CD4-positive, alpha-beta T cell (primary cell): ENCODE results near the gene TRHDE. TPM values are rescaled to one million over a fixed set of nuclear protein-coding genes. Genes with fewer than 3 reads are reported as not detected.

Experiments used
- ATAC-seq: fragments of 200-7000 bp; cut with Tn5 transposase; one replicate; pipeline ENCODE4 v1.10.0; 2022; ENCODE audit warnings: mild to moderate bottlenecking; ENCODE audit not compliant: poor library complexity
- CTCF ChIA-PET: fragments of 350-600 bp; sonication (Branson Sonifier 250); formaldehyde crosslinking; loops from one replicate; lab custom pipeline; 2021; ENCODE audit warnings: antibody characterized with exemption, inconsistent platforms; lab: Charles Lee
- POLR2A ChIA-PET: fragments of 350-600 bp; sonication (Branson Sonifier 250); formaldehyde crosslinking; loops from one replicate; lab custom pipeline; 2021; ENCODE audit warnings: antibody characterized with exemption, inconsistent platforms; lab: Charles Lee
- DNase-seq, 14 experiments: peaks; one replicate each; pipeline ENCODE4 v3.0.0-alpha.2; 2013 to 2020; ENCODE audit warnings: mixed read lengths in 2 of 14
- H3K27ac ChIP-seq, 2 donors: one replicate each; pipeline versions ENCODE4 v1.5.1 to v1.7.0; 2013; ENCODE audit warnings: low read length in 2 of 2, low read depth in 1 of 2, mild to moderate bottlenecking in 1 of 2
- H3K27me3 ChIP-seq, 2 experiments: 1 replicate in 1 of 2; 2 replicates in 1 of 2; pipeline versions ENCODE4 v1.6.1 to v1.7.0; 2013; ENCODE audit warnings: low read length in 2 of 2, control low read depth in 1 of 2, mild to moderate bottlenecking in 1 of 2, moderate library complexity in 1 of 2; ENCODE audit not compliant: insufficient read depth in 2 of 2, control insufficient read depth in 1 of 2
- H3K36me3 ChIP-seq: one replicate; pipeline ENCODE4 v1.6.1; 2013; ENCODE audit warnings: low read length, control low read depth; ENCODE audit not compliant: insufficient read depth
- H3K4me1 ChIP-seq: one replicate; pipeline ENCODE4 v1.6.1; 2013; ENCODE audit warnings: low read length, control low read depth; ENCODE audit not compliant: insufficient read depth
- H3K4me3 ChIP-seq: one replicate; pipeline ENCODE4 v1.5.1; 2013; ENCODE audit warnings: mild to moderate bottlenecking, low read length, moderate library complexity
- H3K9me3 ChIP-seq, 2 experiments: 1 replicate in 1 of 2; 2 replicates in 1 of 2; pipeline versions ENCODE4 v1.6.1 to v1.7.0; 2013; ENCODE audit warnings: low read length in 2 of 2, mild to moderate bottlenecking in 2 of 2, control low read depth in 1 of 2, moderate library complexity in 1 of 2; ENCODE audit not compliant: control insufficient read depth in 1 of 2, insufficient read depth in 1 of 2
- H3K27ac Mint-ChIP-seq: one replicate; pipeline ENCODE4 v1.8.0; 2020; ENCODE audit warnings: mixed read lengths
- H3K27me3 Mint-ChIP-seq: one replicate; pipeline ENCODE4 v1.8.0; 2021; ENCODE audit warnings: mixed read lengths
- H3K36me3 Mint-ChIP-seq: one replicate; pipeline ENCODE4 v1.8.0; 2021; ENCODE audit warnings: low read depth, mixed read lengths
- H3K4me1 Mint-ChIP-seq: one replicate; pipeline ENCODE4 v1.8.0; 2021; ENCODE audit warnings: low read depth, mixed read lengths
- H3K4me3 Mint-ChIP-seq: one replicate; pipeline ENCODE4 v1.8.0; 2020; ENCODE audit warnings: mild to moderate bottlenecking, mixed read lengths
- H3K9me3 Mint-ChIP-seq: one replicate; pipeline ENCODE4 v1.8.0; 2020; ENCODE audit warnings: mixed read lengths
- intact Hi-C, 2 experiments: fragments of 100-400 bp; cut with DNase I in 1 of 2; cut with micrococcal nuclease in 1 of 2; formaldehyde crosslinking; loops; one replicate each; pipeline versions ENCODE4 v1.15.1 to v1.9.0; 2023 to 2025; cut with DNase I, micrococcal nuclease
- total RNA-seq, 174 experiments: library from RNA in 2 of 174; stranded (reverse) in 2 of 174; gene quantifications; one replicate each; pipeline ENCODE4 v1.2.3 and lab custom pipeline; 2021 to 2026
- TF ChIP-seq, protein P1 (sequence below): fragments of 200-600 bp; IDR thresholded peaks from one replicate; pipeline ENCODE4 v1.8.0; 2022; ENCODE audit warnings: antibody characterized with exemption, mild to moderate bottlenecking

Gene TRHDE
- total RNA-seq, 2 experiments from 2014 or later = not detected

DNA sequence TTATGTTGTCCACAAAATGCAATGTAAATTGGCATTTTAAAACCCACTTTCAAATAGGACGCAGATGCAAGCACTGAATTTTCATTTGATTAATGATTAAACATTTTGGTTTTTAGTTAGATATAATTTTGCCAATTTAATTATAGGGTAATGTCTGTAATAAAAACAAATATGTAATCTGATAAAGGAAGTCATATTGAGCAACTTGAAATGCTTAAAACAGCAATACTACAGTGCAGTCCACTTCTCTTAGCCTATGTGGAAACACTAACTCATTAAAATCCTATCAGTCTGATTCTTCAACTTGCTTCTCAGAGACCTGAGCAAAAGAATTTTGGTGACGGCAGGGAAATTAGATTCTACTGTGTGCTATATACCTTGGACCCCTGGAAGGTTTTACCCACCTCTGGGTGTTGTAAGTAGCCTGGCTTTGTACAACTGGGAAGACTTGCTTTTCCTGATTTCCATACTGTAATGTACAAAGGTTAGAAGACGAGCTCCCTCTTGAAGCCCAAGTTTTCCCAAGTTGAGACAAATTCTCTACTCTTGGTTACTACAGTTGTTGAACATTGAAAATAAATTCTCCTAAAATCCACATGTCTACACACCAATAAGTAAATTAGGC, 4.1 kb downstream of the TRHDE start:
- no peak overlapping the region for H3K4me3 ChIP-seq
- peaks cover 0 to 24% of the 10 kb centered on the region in 2 experiments for H3K9me3 ChIP-seq
- H3K27ac ChIP-seq = no peak overlapping the region
- no peaks in the 10 kb centered on the region for H3K4me1 Mint-ChIP-seq
- TF ChIP-seq, protein P1, sequence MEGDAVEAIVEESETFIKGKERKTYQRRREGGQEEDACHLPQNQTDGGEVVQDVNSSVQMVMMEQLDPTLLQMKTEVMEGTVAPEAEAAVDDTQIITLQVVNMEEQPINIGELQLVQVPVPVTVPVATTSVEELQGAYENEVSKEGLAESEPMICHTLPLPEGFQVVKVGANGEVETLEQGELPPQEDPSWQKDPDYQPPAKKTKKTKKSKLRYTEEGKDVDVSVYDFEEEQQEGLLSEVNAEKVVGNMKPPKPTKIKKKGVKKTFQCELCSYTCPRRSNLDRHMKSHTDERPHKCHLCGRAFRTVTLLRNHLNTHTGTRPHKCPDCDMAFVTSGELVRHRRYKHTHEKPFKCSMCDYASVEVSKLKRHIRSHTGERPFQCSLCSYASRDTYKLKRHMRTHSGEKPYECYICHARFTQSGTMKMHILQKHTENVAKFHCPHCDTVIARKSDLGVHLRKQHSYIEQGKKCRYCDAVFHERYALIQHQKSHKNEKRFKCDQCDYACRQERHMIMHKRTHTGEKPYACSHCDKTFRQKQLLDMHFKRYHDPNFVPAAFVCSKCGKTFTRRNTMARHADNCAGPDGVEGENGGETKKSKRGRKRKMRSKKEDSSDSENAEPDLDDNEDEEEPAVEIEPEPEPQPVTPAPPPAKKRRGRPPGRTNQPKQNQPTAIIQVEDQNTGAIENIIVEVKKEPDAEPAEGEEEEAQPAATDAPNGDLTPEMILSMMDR = no peak
- DNase-seq = no peak
- H3K4me3 Mint-ChIP-seq = no peak overlapping the region
- no peak overlapping the region for H3K27ac Mint-ChIP-seq
- H3K36me3 ChIP-seq = no peaks in the 10 kb centered on the region
- H3K27me3 ChIP-seq = peaks cover 17 to 36% of the 10 kb centered on the region in 2 experiments
- ChIA-PET CTCF (no interaction called here), POLR2A (no interaction called here)
- intact Hi-C loops = no loop called here
- H3K36me3 Mint-ChIP-seq = no peaks in the 10 kb centered on the region
- ATAC-seq = no peak
- no peaks in the 10 kb centered on the region for H3K4me1 ChIP-seq
- H3K27me3 Mint-ChIP-seq = peaks cover 53% of the 10 kb centered on the region
- no peaks in the 10 kb centered on the region for H3K9me3 Mint-ChIP-seq

DNA sequence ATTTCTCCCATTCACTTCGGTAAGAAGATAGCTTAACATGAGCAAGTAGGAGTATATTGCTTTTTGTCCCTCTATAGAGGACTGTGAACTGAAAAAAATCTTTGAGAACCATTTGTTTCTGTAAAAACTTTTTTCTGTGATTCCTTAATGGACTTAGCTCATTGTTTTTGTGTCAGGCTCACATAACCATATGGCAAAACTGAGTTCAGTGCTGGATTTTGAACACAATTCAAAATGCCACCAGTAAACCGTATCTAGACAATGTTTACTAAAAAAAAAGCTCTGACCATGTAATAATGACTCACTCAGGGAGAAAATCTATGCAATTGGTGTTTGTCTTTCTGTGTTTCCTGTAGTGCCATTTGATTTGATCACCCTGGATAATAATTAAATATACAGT, 5.2 kb downstream of the TRHDE start:
- Mint-ChIP-seq H3K4me1 (no peaks in the 10 kb centered on the region), H3K36me3 (no peaks in the 10 kb centered on the region), H3K9me3 (no peaks in the 10 kb centered on the region), H3K27ac (no peak overlapping the region), H3K4me3 (no peak overlapping the region), H3K27me3 (peaks cover 47% of the 10 kb centered on the region)
- no peaks in the 10 kb centered on the region for H3K36me3 ChIP-seq
- ChIA-PET CTCF (no interaction called here), POLR2A (no interaction called here)
- ATAC-seq = no peak
- TF ChIP-seq, protein P1 = no peak
- peaks cover 11 to 25% of the 10 kb centered on the region in 2 experiments for H3K27me3 ChIP-seq
- H3K4me3 ChIP-seq = no peak overlapping the region
- H3K27ac ChIP-seq = no peak overlapping the region
- H3K9me3 ChIP-seq = peaks cover 0 to 16% of the 10 kb centered on the region in 2 experiments
- no peaks in the 10 kb centered on the region for H3K4me1 ChIP-seq
- intact Hi-C loops = no loop called here
- DNase-seq = no peak

DNA sequence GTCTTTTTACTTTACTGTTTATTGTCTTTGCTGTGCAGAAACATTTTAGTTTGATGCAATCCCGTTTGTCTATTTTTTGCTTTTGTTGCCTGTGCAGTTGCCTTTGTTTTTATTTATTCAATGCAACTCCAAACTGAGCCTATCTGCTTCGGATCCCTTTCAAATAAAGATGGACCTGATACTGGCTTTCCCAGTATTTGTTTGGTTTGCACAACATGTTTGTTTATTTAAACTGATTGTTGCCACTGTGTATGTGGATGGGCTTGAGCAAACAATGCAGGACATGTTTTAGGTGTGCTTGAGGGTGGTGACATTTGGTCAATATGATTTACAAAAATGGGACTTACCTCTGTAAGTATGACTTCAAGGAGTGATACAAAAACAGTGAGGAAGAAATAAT, 6.7 kb downstream of the TRHDE start:
- H3K27ac Mint-ChIP-seq = no peak overlapping the region
- intact Hi-C loops = no loop called here
- no peaks in the 10 kb centered on the region for H3K4me1 Mint-ChIP-seq
- TF ChIP-seq, protein P1 = no peak
- Histone ChIP-seq H3K27ac (no peak overlapping the region), H3K36me3 (no peaks in the 10 kb centered on the region), H3K9me3 (peaks cover 0 to 3% of the 10 kb centered on the region in 2 experiments), H3K4me1 (no peaks in the 10 kb centered on the region), H3K4me3 (no peak overlapping the region), H3K27me3 (peaks cover 3 to 10% of the 10 kb centered on the region in 2 experiments)
- no peak overlapping the region for H3K4me3 Mint-ChIP-seq
- H3K36me3 Mint-ChIP-seq = no peaks in the 10 kb centered on the region
- peaks cover 42% of the 10 kb centered on the region for H3K27me3 Mint-ChIP-seq
- no peak for DNase-seq
- POLR2A ChIA-PET = no interaction called here
- no peak for ATAC-seq
- CTCF ChIA-PET = no interaction called here
- no peaks in the 10 kb centered on the region for H3K9me3 Mint-ChIP-seq
